HG02610 (cell line): ENCODE results near the gene PPP1R26.
"Not testable (repeated sequence)": the region's sequence is repeated elsewhere in the genome, so short reads cannot be mapped to it uniquely, and the experiment has no call there.

Experiments used
- ATAC-seq: cut with Tn5 transposase; IDR thresholded peaks from one replicate; pipeline ENCODE4 v1.9.1; 2021; ENCODE audit warnings: mild to moderate bottlenecking, moderate library complexity; ENCODE audit not compliant: unreplicated experiment

The PPP1R26 gene

GRCh38 chr9:135535631-135536030 is 56.0 kb downstream of the PPP1R26 start:
- not testable (repeated sequence) for ATAC-seq

- no peak for ATAC-seq
These were observed 56.6 kb downstream of the PPP1R26 start for GRCh38 chr9:135536216-135536615.
